Tibial nerve (tissue), 4 donors: ENCODE data around the gene FOXL1. TPM values are rescaled to one million over a fixed set of nuclear protein-coding genes. Genes with fewer than 3 reads are reported as not detected.

ENCODE experiments used
- DNase-seq, 2 donors: peaks; one replicate each; pipeline ENCODE4 v3.0.0-alpha.2; 2019; ENCODE audit warnings: low spot score in 2 of 2
- H3K27ac ChIP-seq, 4 donors: fragments of 200-600 bp; sonication (generic) in 3 of 4; one replicate each; pipeline ENCODE4 v1.5.1; 2017 to 2019; ENCODE audit warnings: mild to moderate bottlenecking in 1 of 4
- H3K27me3 ChIP-seq, 2 donors: fragments of 200-600 bp; sonication (generic) in 1 of 2; one replicate each; pipeline versions ENCODE4 v1.5.1 to v1.6.0; 2017 to 2019
- H3K36me3 ChIP-seq, 3 donors: fragments of 200-600 bp; sonication (generic); one replicate each; pipeline ENCODE4 v1.5.1; 2018 to 2019
- H3K4me1 ChIP-seq, 4 donors: fragments of 200-600 bp; sonication (generic) in 3 of 4; one replicate each; pipeline ENCODE4 v1.5.1; 2017 to 2019
- H3K4me3 ChIP-seq, 4 donors: fragments of 200-600 bp; sonication (generic) in 3 of 4; one replicate each; pipeline ENCODE4 v1.5.1; 2017 to 2019; ENCODE audit warnings: mild to moderate bottlenecking in 1 of 4, moderate library complexity in 1 of 4
- H3K9me3 ChIP-seq, 4 donors: fragments of 200-600 bp; sonication (generic) in 3 of 4; one replicate each; pipeline ENCODE4 v1.5.1; 2017 to 2019
- EP300 ChIP-seq, 2 donors: sonication (generic); formaldehyde crosslinking; IDR thresholded peaks; one replicate each; pipeline ENCODE4 v1.6.1; 2017; ENCODE audit warnings: antibody characterized with exemption in 2 of 2, mild to moderate bottlenecking in 1 of 2
- POLR2A ChIP-seq, 2 donors: fragments of 450-650 bp; IDR thresholded peaks; one replicate each; pipeline ENCODE4 v1.6.1; 2017; ENCODE audit warnings: antibody characterized with exemption in 2 of 2, mild to moderate bottlenecking in 2 of 2, moderate library complexity in 2 of 2
- WGBS, 2 donors: methylation state at CpG; one replicate each; pipeline ENCODE4 v1.1.5; 2018; 5-methylcytosine and 5-hydroxymethylcytosine counted together
- total RNA-seq, 4 donors: library from RNA; depleted of rRNA; stranded (reverse); fragments of >200 nt; gene quantifications; one replicate each; pipeline ENCODE4 v1.1.0, GENCODE V29; 2016
- TF ChIP-seq, protein P1 (sequence below), 5 experiments: fragments of 200-600 bp in 3 of 5; fragments of 450-650 bp in 2 of 5; sonication (generic) in 3 of 5; IDR thresholded peaks; one replicate each; pipeline ENCODE4 v1.5.1; 2016 to 2019; ENCODE audit warnings: antibody characterized with exemption in 5 of 5, mild to moderate bottlenecking in 3 of 5, moderate library complexity in 2 of 5

Gene FOXL1
- total RNA-seq, 4 donors from 2014 or later: 6.9 to 10.5 (median 8.1) TPM

DNA sequence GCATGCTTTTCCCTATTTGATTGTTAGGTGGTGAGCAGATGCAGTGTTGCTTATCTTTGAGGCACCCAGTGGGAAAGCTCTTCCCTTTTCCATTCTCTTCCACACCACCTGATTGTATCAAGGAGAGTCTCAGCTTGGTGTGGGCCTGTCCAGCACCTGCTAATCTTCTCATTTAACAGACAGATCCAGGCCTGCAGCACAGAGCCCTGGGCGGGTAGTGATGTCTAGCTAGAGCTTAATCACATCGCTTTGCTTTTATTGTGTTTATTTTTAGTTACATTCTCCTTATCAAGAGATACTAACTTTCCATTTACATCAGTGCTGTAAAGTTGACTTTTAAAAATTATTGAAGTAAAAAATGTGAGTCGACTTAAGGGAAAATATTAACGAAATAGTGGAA, 24.2 kb downstream of the FOXL1 start:
- 77 to 89% methylated on average over 4 of the region's 4 CpGs for WGBS, 2 donors
- Histone ChIP-seq H3K27ac (no peak overlapping the region), H3K36me3 (no peaks in the 10 kb centered on the region), H3K9me3 (no peaks in the 10 kb centered on the region), H3K4me3 (no peak overlapping the region), H3K4me1 (peaks cover 0 to under 1% (median 0%) of the 10 kb centered on the region in 4 donors), H3K27me3 (no peaks in the 10 kb centered on the region)
- TF ChIP-seq EP300 (IDR thresholded peaks at IDR 0.05) (no peak), POLR2A (IDR thresholded peaks at IDR 0.05) (no peak)
- TF ChIP-seq, protein P1, sequence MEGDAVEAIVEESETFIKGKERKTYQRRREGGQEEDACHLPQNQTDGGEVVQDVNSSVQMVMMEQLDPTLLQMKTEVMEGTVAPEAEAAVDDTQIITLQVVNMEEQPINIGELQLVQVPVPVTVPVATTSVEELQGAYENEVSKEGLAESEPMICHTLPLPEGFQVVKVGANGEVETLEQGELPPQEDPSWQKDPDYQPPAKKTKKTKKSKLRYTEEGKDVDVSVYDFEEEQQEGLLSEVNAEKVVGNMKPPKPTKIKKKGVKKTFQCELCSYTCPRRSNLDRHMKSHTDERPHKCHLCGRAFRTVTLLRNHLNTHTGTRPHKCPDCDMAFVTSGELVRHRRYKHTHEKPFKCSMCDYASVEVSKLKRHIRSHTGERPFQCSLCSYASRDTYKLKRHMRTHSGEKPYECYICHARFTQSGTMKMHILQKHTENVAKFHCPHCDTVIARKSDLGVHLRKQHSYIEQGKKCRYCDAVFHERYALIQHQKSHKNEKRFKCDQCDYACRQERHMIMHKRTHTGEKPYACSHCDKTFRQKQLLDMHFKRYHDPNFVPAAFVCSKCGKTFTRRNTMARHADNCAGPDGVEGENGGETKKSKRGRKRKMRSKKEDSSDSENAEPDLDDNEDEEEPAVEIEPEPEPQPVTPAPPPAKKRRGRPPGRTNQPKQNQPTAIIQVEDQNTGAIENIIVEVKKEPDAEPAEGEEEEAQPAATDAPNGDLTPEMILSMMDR (IDR thresholded peaks at IDR 0.05): no peak
- no peak for DNase-seq

DNA sequence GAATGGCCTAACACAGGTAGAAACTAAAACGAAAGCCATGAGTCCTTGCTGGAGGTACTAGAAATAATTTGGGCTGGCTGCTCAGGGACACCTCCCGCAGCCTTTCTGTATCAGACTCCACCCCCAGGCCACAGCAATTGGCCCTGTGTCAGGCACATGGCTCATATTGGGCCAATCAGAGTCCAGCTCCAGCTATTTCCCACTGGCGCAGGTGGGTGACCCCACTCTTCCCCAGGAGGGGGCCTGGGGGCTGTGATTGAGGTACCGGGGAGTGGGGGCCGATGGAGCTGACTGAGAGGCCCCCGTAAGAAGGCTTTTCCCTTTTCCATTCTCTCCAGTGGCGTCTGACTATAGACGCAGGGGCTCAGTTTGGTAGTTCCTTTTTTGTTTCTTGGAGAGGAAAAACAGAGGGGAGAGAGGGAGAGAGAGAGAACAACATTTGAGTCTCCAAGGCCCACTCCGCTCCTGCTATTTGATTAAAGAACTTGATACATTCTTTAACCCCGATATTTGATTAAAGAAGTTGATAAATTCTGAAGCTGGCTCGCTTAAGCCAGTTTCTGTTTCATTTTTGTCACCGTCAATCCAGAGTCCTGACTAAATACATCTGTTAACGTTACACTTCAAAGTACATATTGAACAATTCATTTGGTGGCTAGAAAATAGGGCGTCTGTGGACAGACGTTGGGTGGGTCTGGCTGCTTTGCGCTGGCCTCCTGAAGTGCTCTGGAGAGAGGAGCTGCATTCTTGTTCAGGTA, 26.3 kb downstream of the FOXL1 start:
- Histone ChIP-seq H3K9me3 (no peaks in the 10 kb centered on the region), H3K27ac (no peak overlapping the region), H3K4me1 (no peaks in the 10 kb centered on the region), H3K4me3 (peak overlapping the region in 2 of 4 donors; percentile 2 to 40), H3K27me3 (no peaks in the 10 kb centered on the region), H3K36me3 (no peaks in the 10 kb centered on the region)
- TF ChIP-seq EP300 (IDR thresholded peaks at IDR 0.05): no peak
- TF ChIP-seq POLR2A (IDR thresholded peaks at IDR 0.05): no peak
- TF ChIP-seq, protein P1 (IDR thresholded peaks at IDR 0.05): no peak
- no peak for DNase-seq
- 80 to 87% methylated on average over 16 of the region's 16 CpGs for WGBS, 2 donors

DNA sequence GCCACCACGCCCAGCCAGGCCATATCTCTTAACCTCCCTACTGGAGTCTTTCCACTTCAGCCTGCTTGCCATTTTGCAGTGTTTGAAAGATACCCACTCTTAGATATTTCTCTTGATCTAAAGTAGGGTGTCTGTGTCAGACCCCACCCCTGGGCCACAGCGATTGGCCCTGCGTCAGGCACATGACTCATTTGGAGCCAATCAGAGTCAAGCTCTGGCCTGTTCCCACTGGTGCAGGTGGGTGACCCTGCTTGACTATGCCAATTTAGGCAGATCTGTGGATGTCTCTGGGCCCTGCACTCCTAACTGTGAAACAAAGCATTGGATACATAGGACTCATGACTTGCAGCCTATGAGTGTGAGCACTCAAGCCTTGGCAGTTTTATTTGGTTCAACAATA, 27.6 kb downstream of the FOXL1 start:
- 94 to 97% methylated on average over 3 of the region's 3 CpGs for WGBS, 2 donors
- H3K27ac ChIP-seq: no peak overlapping the region
- H3K27me3 ChIP-seq: peaks cover 0 to 4% of the 10 kb centered on the region in 2 donors

DNA sequence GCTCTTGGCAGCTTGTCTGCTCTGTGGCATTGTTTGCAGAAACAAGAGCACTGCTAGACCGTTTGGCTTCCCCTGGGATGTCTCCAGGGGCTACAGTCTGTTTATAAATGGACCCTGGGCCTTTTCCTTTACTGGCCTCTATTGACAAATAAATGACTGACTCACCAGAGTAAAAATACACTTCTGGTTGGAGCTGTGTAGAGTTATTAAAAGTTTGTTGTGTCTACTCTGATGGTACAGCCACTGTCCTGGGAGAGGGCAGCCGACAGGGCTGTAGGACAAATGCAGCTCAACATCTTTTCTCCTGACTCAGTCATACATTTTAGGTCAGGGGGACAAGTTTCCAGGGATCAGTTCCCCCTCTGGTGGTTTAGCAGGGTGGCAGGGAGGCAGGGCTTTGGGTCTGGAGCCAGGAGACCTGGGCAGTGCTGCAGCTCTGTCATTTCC, 30.0 kb downstream of the FOXL1 start:
- WGBS, 2 donors: 23 to 52% methylated on average over 1 to 2 of the region's 2 CpGs
- Histone ChIP-seq H3K27me3 (peaks cover 0 to 6% of the 10 kb centered on the region in 2 donors), H3K9me3 (no peaks in the 10 kb centered on the region), H3K36me3 (no peaks in the 10 kb centered on the region), H3K4me1 (peaks cover 0 to 8% (median 0%) of the 10 kb centered on the region in 4 donors), H3K4me3 (no peak overlapping the region), H3K27ac (no peak overlapping the region)
- DNase-seq: no peak
- TF ChIP-seq, protein P1 (IDR thresholded peaks at IDR 0.05): no peak
- TF ChIP-seq EP300 (IDR thresholded peaks at IDR 0.05) (no peak), POLR2A (IDR thresholded peaks at IDR 0.05) (no peak)

More for the DNA sequence above, 27.6 kb downstream of the FOXL1 start:
- Histone ChIP-seq H3K36me3 (no peaks in the 10 kb centered on the region), H3K9me3 (no peaks in the 10 kb centered on the region), H3K4me3 (no peak overlapping the region), H3K4me1 (peaks cover 0 to 4% (median 0%) of the 10 kb centered on the region in 4 donors)
- no peak for TF ChIP-seq POLR2A (IDR thresholded peaks at IDR 0.05)
- no peak for TF ChIP-seq EP300 (IDR thresholded peaks at IDR 0.05)
- TF ChIP-seq, protein P1 (IDR thresholded peaks at IDR 0.05): no peak
- DNase-seq: no peak

DNA sequence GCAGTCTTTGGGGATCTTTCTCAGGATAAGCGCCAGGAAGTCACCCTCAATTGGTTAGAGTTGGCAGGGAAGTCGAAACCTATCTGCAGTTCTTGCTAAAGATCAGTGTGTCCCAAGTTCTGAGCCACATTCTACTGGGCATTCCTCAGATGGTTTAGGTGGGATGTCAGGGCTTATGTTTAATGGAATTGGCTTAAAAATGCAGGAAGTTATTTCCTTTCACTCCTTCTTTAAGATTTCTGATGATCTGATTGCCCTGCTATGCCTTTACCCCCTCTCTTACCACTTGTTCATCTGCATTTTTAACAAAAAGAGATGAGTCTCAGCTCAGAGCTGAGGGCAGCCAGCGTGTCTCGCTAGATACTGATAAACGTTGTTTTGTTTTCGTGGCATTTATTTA, 30.8 kb downstream of the FOXL1 start:
- peaks cover 0 to 6% of the 10 kb centered on the region in 2 donors for H3K27me3 ChIP-seq
- TF ChIP-seq, protein P1 (IDR thresholded peaks at IDR 0.05): no peak
- no peak for TF ChIP-seq EP300 (IDR thresholded peaks at IDR 0.05)
- TF ChIP-seq POLR2A (IDR thresholded peaks at IDR 0.05): no peak
- 67 to 70% methylated on average over 6 of the region's 6 CpGs for WGBS, 2 donors
- no peak overlapping the region for H3K4me3 ChIP-seq
- H3K4me1 ChIP-seq: peaks cover 0 to 8% (median 0%) of the 10 kb centered on the region in 4 donors
- H3K36me3 ChIP-seq: no peaks in the 10 kb centered on the region
- H3K9me3 ChIP-seq: no peaks in the 10 kb centered on the region
- no peak for DNase-seq
- H3K27ac ChIP-seq: no peak overlapping the region
